CD4-positive, alpha-beta T cell treated with Interleukin-15 for 4 hours (primary cell): ENCODE results near the gene TULP4.
"Not testable (repeated sequence)": the region's sequence is repeated elsewhere in the genome, so short reads cannot be mapped to it uniquely, and the experiment has no call there.

ENCODE experiments used
- DNase-seq: peaks from one replicate; pipeline ENCODE4 v3.0.0-alpha.2; 2020; ENCODE audit warnings: low spot score

TULP4 gene

DNA sequence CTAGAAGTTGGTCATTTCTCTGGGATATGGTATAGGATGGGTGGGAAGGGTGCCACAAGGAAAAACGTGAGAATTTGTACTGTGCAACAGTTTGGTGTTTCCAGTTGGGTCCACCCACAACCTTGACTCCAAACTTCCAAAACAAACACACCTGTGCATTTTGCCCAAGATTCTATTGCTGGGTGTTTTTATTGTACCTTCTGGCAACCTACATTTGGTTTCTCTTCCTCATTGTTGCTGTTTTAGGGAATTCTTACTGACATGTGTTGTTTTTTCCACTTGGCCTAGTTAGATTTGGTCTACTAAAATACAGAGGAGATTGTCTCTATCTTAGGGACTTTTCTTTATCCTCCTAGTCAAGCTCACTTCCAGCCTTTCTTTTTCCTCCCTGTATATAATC is 16.7 kb downstream of the TULP4 start:
- DNase-seq, result no peak

DNA sequence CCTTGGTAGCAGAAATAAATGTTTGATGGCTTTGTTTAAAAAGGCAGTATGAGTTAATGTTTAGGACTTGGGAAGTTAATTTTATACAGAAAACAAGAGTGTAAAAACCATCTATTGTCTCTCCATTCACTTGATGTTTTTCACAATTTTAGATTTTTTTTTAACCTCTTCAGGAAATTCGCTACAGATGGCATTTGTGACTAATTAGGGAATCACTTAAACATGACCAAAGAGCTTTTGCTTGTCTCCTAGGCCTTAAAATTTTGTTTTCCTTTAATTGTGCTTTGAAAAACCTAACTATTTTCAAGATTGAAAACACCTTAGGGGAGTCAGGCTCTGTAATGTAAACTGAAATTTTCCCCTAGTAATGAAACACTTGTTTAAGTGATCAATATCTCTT is 17.3 kb downstream of the TULP4 start:
- no peak for DNase-seq

DNA sequence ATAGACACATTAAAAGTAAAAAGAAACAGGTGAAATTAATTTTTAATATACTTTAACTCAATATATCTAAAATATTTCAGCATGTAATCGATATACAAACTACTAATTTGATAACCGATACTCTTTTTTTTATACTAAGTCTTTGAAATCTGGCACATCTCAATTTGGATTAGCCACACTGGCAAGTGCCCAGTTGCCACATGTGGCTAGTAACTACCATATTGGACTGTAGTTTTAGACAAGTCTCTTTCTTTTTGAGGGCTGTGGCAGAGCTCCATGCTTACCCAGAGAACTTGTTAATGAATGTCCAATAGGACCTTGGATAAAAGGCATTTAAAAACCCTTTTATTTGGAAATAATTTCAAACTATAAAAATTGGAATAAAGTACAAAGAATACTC is 17.8 kb downstream of the TULP4 start:
- no peak for DNase-seq

DNA sequence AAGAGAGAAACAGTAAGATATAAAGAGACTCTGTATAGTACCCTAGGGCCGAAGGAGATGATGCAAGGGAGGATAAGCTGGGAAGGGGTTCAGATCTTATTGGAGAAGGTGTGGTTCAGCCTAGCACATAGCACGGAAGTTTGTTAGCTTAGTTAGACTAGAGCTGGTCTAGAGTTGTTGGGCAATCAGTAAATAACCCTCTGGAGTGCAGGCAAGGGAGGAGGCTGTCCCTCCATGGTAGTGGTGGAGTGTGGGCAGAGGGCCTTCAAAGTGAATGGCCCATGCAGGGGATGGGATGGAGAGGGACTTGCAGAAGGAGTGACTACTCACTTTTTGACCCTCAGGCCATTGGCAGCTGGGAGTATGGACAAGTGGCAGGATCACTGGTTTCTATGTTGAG is 20.0 kb downstream of the TULP4 start:
- no peak for DNase-seq

DNA sequence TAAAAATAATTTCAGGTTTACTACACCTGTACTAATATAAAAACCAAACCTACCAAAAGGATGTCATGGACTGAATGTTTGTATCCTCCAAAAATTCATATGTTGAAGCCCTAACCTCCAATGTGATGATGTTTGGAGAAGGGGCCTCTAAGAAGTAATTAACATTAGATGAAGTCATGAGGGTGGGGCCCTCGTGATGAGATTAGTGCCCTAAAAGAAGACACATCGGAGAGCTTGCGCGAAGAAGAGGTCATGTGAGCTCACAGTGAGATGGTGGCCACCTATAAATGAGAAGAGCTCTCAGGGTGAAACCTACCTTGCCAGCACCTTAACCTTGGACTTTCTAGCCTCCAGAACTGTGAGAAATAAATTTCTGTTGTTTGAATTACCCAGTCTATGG is 20.8 kb downstream of the TULP4 start:
- no peak for DNase-seq

DNA sequence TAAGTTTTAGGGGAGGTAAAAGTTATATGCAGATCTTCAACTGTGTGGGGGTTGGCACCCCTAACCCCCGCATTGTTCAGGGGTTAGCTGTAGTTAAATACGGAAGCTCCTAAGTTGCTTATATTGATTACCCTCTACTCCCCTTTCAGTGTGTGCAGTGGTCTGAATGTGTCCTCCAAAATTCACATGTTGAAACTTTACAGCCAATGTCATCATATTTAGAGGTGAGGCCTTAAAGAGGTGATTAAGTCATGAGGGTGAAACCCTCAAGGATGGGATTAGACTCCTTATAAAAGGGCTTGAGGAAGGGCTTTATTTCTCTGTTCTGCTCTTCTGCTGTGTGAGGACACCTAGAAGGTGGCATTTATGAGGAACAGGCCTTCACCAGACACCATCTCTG is 22.3 kb downstream of the TULP4 start:
- DNase-seq, result no peak

DNA sequence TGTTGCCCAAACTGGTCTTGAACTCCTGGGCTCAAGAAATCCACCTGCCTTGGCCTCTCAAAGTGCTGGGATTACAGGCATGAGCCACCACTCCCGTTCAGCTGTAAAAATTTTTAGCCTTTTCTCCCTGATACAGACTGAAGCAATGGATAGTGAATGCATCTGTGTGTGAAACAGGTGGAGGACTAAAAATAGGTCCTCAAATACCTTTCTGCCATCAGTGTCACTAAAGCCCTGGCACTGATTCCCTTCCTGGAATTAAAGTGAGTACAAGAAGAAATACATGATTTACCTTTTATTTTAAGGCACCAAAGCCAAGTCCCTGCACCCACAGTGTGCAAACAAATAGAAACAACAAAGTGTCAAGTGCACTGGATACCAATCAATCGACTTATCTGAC is 25.1 kb downstream of the TULP4 start:
- DNase-seq, result no peak

DNA sequence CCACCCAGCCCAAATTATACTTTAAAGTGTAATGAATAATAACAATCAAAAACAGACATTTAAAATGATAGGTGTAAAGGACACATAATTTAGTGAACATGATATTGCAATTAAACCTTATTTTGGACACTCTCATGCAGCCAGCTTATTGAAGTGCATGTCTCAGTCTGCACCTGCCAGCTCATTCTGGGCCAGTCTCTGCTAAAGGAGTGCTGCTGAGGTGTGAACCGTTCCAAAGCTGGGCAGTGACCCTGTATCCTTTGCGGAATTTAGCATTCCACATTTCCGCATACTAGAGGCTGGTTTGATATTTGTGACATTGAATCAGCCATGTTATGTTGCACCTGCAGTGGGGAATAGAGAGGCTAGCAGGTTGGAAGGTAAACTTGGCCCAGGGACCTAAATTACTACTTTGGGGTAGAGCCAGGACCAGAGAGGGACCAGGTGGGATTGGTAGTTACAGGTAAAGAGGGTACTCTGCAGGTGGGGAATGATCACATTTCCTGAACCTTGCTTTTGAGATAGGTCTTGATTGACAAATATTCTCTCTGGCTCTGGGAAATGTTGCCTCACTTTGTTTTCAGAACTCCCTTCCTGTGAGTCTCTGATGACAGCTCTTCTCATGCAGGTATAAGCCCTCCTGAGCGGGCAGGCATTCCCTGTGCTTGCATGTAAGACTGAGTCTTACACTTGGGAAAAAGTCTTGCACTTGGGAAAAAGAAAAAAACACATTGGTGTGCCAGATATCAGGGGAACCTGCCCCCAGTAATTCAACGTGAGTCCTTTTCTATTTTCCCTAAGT is 26.2 kb downstream of the TULP4 start:
- no peak for DNase-seq

DNA sequence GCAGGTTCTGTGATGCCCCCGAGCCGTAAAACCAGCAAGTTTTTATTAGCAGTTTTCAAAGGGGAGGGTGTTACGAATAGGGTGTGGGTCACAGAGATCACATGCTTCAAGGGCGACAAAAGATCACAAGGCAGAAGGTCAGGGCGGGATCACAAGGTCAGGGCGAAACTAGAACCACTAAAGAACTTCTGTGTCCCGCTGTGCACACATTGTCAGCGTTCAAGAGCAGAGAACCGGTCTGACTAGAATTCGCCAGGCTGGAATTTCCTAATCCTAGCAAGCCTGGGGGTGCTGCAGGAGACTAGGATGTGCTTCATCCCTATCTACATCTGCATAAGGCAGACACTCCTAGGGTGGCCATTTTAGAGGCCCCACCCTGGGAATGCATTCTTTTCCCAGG is 26.9 kb downstream of the TULP4 start:
- not testable (repeated sequence) for DNase-seq

DNA sequence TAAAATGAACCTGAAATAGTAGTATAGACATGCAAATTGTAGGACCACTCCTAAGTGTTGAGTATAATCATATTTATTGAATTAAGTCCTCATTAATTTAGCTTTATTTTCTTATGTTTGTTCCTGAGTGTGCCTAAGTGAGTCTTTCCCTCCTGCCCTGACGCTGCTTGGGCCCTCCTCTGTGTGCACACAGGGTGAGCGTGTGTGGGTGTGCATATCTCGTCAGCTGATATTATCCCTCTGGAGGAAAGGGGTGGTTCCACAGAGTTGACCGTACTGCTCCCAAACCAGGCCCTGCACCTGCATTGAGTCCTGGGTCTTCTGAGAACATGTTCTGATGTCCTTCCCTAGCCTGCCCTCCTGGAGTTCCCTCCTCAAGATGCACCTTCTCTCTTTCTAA is 28.0 kb downstream of the TULP4 start:
- no peak for DNase-seq

DNA sequence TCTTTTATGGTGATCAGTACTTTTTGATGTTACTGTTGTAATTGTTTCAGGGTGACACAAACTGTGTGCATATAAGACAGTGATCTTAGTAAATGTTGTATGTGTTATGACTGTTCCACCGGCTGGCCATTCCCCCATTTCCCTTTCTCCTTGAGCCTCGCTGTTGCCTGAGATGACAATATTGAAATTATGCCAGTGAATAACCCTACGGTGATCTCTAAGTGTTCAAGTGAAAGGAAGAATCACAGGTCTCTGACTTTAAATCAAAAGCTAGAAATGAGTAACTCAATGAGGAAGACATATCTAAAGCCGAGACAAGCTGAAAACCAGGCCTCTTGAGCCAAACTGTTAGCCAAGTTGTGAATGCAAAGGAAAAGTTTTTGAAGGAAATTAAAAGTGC is 32.3 kb downstream of the TULP4 start:
- DNase-seq, result no peak

DNA sequence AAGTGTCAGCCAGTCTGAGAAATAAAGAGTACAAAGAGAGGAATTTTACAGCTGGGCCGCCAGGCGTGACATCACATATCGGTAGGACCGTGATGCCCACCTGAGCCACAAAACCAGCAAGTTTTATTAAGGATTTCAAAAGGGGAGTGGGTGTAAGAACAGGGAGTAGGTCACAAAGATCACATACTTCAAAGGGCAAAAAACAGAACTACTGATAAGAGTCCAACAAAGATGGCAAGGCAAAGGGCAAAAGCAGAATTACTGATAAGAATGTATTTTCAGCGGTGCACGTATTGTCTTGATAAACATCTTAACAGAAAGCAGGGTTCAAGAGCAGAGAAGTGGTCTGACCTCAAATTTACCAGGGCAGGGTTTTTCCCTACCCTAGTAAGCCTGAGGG is 33.2 kb downstream of the TULP4 start:
- DNase-seq, result not testable (repeated sequence)

DNA sequence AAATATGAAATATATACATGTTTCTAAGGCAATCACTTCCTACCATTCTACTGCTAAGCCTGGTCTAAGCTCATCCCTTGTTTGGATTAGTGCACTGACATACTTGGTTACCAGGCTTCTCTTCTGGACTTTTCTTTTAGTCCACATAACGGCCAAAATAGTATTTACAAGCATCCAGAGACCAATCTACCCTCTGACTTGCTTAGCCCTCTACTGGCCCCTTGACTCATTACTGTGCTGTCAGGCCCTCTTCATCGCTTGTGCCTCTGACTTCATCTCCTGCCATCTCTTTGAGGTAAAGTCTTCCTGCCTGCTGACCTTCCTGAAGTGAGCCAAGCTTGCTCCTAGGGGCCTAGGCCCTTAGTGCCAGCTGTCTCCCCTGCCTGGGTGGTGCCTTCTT is 35.1 kb downstream of the TULP4 start:
- DNase-seq, result no peak

DNA sequence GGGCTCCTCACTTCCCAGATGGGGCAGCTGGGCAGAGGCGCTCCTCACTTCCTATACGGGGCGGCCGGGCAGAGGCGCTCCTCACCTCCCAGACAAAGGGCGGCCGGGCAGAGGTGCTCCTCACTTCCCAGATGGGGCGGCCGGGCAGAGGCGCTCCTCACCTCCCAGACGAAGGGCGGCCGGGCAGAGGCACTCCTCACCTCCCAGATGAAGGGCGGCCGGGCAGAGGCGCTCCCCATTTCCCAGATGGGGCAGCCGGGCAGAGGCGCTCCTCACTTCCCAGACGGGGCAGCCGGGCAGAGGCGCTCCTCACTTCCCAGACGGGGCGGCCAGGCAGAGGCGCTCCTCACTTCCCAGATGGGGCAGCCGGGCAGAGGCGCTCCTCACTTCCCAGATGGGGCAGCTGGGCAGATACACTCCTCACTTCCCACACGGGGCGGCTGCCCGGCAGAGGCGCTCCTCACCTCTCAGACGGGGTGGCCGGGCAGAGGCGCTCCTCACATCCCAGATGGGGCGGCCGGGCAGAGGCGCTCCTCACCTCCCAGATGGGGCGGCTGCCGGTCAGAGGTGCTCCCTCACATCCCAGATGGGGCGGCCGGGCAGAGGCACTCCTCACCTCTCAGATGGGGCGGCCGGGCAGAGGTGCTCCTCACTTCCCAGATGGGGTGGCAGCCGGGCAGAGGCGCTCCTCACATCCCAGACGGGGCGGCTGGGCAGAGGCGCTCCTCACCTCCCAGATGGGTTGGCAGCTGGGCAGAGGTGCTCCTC is 36.7 kb downstream of the TULP4 start:
- not testable (repeated sequence) for DNase-seq

DNA sequence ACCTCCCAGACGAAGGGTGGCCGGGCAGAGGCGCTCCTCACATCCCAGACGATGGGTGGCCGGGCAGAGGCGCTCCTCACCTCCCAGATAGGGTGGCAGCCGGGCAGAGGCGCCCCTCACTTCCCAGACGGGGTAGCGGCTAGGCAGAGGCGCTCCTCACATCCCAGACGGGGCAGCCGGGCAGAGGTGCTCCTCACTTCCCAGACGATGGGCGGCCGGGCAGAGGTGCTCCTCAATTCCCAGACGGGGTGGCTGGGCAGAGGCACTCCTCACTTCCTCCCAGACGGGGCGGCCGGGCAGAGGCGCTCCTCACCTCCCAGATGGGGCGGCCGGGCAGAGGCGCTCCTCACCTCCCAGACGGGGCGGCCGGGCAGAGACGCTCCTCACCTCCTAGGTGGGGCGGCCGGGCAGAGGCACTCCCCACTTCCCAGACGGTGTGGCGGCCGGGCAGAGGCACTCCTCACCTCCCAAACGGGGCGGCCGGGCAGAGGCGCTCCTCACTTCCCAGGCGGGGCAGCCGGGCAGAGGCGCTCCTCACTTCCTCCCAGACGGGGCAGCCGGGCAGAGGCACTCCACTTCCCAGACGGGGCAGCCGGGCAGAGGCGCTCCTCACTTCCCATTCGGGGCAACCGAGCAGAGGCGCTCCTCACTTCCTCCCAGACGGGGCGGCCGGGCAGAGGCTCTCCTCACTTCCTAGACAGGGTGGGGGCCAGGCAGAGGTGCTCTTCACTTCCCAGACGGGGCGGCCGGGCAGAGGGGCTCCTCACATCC is 37.4 kb downstream of the TULP4 start:
- not testable (repeated sequence) for DNase-seq

DNA sequence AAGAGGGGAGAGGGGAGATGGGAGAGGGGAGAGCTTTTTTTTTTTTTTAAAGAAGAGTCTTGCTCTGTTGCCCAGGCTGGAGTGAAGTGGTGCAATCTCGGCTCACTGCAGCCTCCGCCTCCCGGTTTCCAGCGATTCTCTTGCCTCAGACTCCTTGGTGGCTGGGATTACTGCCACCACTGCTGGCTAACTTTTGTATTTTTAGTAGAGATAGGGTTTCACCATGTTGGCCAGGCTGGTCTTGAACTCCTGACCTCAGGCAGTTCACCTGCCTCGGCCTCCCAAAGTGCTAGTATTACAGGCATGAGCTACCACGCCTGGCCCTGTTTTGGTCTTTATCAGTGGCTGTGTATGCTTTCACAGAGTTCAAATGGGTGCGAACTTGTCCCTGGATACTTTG is 38.5 kb downstream of the TULP4 start:
- not testable (repeated sequence) for DNase-seq

DNA sequence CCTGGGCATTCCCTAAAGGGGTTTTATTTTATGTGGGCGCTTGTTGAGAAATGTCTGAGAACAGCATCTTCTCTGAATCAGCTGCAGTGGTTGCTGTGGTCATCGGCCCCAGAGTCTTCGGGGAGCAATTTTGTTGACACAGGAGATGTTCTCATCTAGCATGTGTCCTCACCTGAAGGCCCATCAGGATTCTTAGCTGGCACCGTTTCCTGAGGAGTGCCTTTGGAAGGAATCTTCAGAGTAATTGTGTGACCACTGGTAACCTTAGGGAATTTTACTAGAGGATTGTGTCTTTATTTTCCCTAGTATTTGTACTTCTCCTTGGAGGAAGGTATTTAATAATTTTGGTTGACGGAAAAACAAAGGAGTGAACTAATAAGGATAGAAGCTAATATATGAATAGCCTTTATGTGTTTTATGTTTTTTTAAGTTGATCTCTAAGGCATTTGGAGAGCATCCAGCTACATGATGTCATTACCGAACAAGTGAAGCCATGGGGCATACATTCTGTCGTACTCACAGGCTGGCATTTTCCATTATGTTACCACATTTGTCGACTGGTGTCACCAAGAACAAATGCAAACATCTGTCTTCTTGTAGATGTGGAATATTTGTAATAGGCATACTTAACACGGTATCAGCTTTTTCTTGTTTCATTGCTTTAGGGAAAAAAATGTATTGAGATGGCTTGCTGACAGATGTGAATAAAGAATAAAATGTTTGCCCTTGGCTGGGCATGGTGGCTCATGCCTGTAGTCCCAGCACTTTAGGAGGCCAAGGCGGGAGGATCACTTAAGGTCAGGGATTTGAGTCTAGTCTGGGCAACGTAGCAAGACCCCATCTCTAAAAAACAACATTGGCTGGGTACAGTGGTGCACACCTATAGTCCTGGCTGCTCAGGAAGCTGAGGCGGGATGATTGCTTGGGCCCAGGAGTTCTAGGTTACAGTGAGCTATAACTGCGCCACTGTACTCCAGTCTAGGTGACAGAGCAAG is 41.9 kb downstream of the TULP4 start:
- no peak for DNase-seq

DNA sequence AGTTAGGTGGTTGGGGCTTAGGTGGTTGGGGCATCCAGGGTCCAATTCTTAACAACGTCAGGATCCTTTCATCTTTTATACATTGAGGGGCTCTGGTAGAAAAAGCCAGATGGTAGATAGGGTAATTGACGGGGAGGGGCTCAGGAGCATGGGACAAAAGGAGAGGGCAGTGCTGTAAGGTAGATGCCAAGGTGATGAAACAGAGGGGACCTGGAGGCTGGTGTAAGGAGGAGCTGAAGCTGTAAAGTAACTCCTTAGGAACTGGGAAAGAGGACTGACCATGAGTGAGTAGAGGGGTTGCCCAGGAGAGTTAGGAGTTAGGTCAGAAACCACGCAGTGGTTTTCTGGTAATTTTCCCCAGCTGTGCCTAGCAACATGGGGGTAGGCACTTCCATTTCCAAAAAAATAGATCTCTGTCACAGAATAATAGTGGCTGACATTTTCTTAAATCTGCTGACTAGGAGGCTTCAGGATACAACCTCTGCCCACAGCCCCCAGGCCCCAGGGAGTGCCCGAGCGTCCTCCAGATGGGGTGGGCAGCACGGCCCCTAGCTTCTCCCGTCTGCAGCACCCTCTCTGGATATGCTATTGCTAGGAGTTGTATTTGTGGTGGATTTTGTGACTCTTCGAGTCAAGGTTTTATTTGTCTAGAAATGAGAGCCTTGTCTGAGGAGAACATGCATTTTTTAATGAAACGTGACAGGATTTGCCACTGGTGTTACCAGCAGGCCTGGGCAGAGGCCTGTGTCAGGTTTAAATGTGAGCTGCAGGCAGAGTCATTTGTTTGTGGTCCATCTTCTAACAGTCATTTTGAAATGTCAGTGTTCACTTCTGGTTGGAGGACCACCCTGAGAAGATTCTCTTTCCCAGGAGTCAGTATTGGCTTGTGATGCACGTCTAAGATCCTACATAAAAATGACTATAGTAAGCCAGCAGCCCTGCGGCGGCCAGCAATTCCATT is 44.6 kb downstream of the TULP4 start:
- DNase-seq, result no peak

DNA sequence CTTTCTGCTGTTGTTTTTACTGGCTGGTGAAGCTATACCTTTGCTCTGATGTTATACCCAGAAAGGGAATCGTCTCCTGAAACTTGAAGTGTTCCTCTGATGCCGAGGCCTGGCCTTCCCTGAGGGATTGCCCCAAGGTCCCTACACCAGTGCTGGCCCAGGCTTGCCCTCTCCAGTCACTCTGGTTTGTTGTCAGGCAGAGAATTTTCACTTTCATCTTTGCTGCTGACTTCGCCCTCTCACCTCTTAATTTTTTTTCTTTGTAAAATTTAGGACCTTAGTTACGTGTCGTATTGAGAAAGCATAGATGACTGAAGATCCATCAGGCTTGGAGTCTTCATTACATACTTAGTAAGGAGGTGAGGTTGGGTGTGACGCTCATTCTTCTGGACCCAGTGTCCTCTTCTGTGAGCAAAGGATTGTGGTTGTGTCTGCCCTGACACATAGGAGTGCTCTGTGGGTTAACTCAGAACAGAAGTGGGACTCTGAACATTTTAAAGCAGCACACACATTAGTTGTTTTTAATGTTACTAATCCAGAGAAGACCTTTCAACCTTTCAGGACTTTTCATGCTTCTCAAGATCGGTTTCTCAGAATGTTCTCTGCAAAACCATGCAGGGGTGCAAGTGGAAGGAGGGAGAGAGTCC is 45.4 kb downstream of the TULP4 start:
- no peak for DNase-seq
